Activated CD8-positive, alpha-beta memory T cell treated with anti-CD3 and anti-CD28 coated beads for 36 hours (primary cell): ENCODE measurements around the gene FCF1. TPM values are rescaled to one million over a fixed set of nuclear protein-coding genes. Genes with fewer than 3 reads are reported as not detected.

ENCODE experiments used
- CTCF ChIA-PET: fragments of 350-600 bp; sonication (Branson Sonifier 250); formaldehyde crosslinking; loops from one replicate; lab custom pipeline; 2021; ENCODE audit warnings: antibody characterized with exemption; lab: Charles Lee
- POLR2A ChIA-PET: fragments of 350-600 bp; sonication (Branson Sonifier 250); formaldehyde crosslinking; loops from one replicate; lab custom pipeline; 2021; ENCODE audit warnings: antibody characterized with exemption; lab: Charles Lee
- total RNA-seq, 2 experiments: library from RNA; stranded (reverse); gene quantifications; one replicate each; pipeline ENCODE4 v1.2.3, GENCODE V29; 2021

The FCF1 gene, protein sequence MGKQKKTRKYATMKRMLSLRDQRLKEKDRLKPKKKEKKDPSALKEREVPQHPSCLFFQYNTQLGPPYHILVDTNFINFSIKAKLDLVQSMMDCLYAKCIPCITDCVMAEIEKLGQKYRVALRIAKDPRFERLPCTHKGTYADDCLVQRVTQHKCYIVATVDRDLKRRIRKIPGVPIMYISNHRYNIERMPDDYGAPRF
- 10 to 100 TPM; 83.0 to 90.5 TPM for total RNA-seq

DNA sequence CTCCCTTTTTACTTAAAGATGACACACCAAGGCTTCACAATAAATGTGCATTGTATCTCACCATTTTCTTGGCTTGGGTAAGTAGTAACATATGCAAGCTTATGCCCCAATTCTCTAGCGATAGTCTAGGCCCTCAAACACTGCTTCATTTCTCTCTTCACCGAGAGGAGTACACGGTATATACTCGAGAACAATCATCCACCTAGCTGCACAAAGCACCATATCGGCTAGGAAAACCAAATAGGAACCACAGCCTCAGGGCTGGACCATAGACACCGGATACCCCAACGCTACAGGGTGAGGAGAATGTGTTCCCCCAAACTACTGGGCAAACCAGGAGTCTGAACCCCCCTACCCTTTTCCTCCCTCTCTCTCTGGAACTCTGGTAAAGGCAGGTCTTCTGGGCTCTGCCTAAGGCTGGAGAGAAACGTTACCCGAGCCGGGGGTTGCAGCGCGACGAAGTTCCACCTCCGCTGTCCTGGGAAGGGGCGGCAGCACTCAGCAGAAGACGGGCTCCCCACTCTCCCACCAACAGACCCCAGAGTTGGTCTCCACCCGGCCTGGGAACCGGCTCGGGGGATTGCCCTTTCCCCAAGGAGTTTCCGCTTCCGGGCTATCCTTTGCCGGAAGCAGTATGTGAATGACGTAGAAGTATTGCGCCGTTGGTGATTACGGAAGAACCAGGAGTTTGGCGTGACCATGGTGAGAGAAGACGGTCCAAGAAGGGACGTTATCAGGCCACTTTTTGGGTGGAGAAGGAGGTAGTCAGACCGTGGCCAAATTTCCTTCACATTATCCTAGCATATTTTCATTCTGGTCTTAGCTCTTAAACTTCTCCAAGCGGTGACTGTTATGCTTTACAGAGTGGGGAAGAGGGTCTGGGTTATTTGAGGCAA lies at the start of gene FCF1, which contains the start of gene AREL1:
Gene FCF1 (plus strand): TSS at position 646 of the 896 bp plus-strand sequence. CDS start 54 bp downstream, at position 700.
Gene AREL1 (minus strand): TSS at position 582 of the 896 bp plus-strand sequence. CDS start 27,465 bp downstream, outside the sequence.
- ChIA-PET POLR2A (interaction anchor here (1.0 kb wide), 1 partner anchor 51 kb away, joined by 3 read pairs; the partner anchor contains the start of gene YLPM1), CTCF (interaction anchor here (0.5 to 0.9 kb wide), 2 partner anchors 24 to 103 kb away, joined by 3 to 4 read pairs; no protein-coding TSS in a partner anchor)

DNA sequence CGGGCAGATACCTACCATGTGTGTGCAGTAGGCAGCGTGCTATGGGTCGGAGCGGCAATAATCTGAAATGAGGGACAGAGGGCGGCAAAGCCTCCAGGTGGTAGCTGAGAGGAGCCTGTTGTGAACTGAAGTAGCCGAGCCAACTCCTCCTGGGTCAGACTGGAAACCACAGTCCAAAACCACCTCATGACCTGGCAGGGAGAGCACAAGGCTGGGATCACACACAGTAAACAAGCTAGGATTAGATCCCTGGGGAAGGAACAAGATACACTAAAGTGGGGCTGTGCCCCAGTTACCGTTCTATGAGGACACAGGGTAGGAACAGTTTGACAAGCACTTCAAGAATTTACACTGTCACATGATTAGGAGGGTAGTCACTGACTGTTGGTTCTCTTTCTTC lies 49.1 kb upstream of the FCF1 start:
- ChIA-PET POLR2A (interaction anchor here (0.9 kb wide), 1 partner anchor 8 kb away, joined by 10 read pairs; no protein-coding TSS in a partner anchor), CTCF (interaction anchor here (1.6 kb wide), 1 partner anchor 55 kb away, joined by 3 read pairs; no protein-coding TSS in a partner anchor)

DNA sequence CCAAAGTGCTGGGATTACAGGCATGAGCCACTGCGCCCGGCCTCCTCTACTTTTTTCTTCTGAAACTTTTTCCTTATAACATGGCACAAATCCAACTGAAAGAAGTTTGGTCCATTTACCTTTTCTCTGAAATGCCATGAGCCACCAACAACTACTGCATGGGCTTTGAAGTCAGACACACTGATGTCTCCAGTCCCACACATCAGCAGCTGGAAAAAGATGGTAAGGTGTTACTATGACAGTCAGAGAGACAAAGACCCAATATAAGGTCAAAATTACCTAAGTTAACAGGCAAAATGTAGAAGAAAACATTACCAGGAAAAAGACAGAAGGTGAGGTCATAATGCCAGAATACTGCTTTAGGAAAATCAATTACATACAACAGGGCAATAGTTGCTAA lies 48.2 kb upstream of the FCF1 start:
- CTCF ChIA-PET, result no interaction called here
- POLR2A ChIA-PET, result interaction anchor here (0.9 kb wide), 1 partner anchor 9 kb away, joined by 10 read pairs; no protein-coding TSS in a partner anchor

DNA sequence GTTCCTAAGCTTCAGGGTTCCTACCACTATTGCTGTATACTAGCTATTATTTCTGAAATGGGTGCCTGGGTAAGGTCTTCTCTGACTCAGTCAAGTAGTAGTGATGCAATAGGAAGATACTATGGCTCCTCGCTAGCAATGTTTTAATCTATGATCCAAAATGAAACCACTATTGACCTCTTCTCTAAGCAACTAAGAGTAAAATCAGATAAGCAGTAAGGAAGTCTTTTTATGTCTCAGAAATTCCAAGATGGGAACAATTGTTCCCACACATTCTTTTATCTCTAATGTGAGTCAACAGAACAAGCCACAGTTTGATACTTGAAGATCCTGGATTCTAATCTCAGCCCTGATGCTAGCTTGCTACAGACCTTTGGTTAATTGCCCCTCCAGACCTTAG lies 45.2 kb upstream of the FCF1 start:
- POLR2A ChIA-PET, result no interaction called here
- CTCF ChIA-PET, result no interaction called here

DNA sequence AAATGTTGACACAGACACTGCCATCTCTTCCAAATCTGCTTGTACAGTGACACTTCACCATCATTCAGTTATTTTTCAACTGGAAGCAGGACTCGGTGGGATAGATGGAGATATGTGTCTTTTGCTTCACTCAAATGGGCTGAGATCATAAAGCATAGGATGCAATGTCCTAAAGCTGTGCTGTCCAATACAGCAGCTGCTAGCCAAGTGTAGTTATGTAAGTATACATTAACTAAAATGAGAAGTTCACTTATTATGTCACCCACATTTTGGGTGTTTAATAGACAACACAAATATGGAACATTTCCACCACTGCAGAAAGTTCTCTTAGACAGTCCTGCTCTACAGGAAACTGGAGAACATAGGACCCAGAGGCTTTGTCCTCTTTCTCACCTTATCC lies 43.7 kb upstream of the FCF1 start:
- CTCF ChIA-PET, result no interaction called here
- POLR2A ChIA-PET, result no interaction called here

DNA sequence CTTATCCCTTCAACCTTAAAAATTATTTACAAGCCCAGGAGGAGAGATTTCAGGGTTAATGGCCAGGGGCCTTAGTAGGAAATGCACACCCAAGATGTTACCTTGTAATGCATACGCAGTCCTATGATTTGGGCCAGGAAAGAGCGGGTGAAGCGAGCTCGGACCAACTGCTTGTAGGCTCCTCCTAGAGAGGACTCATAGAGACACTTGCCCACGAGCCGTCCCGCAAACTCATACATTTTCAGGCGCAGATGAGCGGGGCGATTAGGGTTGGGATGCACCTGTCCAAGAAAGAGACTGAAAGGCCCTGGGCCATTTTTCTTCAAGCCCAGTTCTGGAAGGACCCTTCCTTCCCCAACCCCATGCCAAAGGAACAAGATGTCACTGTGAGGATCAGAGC lies 43.1 kb upstream of the FCF1 start:
- ChIA-PET CTCF (no interaction called here), POLR2A (no interaction called here)

DNA sequence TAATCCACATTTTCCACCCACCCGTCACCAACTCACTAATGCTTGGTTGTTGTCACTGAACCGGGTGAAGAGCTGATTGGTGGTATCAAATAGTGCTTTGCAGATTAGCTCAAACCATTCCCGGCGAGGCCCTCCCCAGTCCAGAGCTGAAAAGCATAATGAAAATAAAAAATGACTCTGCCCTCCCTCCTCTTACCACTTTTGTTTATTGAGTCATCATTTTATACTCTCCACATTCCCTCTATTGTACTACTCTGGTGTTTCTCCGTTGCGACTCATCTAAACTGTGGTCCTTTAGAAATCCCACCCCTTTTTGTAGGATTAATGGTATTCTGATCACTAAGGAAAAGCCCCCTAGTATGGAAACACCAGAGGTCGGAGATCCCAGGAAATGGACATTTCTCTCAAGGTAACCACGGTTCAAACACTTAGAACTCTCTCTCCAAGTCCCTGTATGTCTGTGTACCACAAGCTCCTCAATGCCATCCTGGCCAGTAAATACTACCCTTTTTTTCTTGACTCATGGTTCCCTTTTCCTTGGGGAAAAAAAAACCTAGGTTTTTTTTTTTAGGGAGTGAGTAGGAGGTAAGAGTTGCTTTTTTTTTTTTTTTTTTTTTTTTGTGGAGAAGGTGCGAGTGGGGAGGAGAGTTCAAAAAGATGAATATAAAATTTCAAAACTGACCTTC lies 42.1 kb upstream of the FCF1 start:
- ChIA-PET CTCF (interaction anchor here (0.6 to 0.7 kb wide), 2 partner anchors 22 to 108 kb away, joined by 3 read pairs; no protein-coding TSS in a partner anchor), POLR2A (interaction anchor here (0.7 kb wide), 1 partner anchor 127 kb away, joined by 3 read pairs; no protein-coding TSS in a partner anchor)

DNA sequence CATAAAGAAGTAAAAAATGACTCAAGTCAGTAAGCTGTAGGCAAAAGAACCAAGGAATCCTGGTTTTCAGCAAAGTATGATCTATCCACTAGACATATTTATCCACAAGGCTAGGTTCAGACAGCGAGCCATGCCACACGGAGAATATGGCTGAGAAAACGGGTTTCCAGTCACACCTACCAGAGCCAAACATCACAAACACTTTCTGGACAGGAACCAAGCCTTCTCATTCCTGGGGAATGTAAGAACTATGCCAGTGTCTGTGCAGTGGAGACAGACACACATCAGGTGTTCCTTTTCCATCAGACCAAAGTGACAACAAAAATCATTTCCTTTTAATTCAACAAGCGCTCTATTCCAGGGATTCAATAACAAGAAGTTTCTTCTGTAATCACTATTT lies 41.2 kb upstream of the FCF1 start:
- CTCF ChIA-PET, result no interaction called here
- POLR2A ChIA-PET, result no interaction called here

DNA sequence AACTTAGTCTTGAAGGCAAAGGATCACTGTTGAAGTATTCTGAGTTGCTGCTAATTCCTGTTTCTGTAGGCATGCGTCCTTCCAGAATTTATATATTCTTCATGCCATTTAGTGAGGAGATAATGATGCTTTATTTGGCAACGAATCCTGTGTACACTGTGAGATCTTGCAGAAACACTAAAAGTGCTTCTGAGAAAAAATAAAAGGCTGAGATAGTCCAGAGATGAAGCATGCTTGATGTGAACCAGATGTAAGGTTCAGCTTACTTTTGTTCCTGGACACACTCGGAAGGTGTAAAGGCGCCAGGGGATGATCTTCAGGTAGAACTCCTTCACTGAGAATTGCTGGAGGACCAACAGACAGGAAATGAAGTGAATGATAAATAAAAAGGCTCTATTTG lies 39.2 kb upstream of the FCF1 start:
- ChIA-PET POLR2A (no interaction called here), CTCF (no interaction called here)

DNA sequence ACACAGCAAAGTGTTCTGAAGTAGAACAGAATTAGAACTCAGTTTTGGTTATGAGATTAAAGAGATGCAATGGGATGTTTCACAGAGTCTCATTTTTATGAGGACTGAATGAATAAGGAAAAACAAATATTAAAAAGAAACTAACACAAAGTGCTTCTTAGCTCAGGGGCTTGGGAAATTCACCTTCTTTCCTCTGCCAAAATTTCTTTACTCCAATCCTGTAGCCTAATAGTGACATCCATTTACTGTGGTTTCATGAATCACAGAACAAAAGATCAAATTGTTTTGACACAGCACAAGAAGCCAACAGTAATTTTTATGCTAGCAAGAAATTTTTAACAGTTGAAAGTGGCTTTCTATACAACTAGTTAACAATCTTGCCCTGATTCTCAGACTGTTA lies 37.7 kb upstream of the FCF1 start:
- ChIA-PET POLR2A (no interaction called here), CTCF (no interaction called here)

DNA sequence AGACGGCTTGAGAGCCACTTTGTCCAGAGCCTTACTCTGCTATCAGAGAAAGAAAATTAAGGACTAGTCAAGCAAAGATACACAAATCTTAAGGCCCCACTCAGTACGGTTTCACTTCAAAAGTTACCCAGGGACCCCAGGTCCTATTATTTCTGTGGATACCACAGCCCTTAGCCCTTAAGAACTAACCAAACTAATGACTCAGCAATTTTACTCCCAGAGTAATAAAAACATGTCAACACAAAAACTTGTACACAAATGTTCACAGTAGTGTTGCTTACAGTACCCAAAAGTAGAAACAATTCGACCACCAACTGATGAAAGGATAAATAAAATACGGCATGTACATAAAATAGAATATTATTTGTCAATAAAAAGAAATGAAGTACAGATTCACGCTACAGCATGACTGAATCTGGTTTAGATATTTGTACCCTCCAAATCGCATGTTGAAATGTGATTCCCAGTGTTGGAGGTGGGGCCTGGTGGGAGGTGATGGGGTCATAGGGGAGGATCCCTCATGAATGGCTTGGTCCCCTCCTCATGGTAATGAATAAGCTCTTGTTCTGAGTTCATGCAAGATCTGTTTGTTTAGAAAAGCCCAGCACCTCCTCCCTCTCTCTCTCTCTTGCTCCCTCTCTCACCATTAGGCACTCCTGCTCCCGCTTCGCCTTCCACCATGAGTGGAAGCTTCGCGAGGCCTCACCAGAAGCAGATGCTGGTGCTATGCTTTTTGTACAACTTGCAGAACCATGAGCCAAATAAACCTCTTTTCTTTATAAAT lies 30.6 kb upstream of the FCF1 start:
- POLR2A ChIA-PET, result no interaction called here
- CTCF ChIA-PET, result interaction anchor here (1.2 kb wide), 1 partner anchor 71 kb away, joined by 3 read pairs; the partner anchor contains the start of gene LTBP2

DNA sequence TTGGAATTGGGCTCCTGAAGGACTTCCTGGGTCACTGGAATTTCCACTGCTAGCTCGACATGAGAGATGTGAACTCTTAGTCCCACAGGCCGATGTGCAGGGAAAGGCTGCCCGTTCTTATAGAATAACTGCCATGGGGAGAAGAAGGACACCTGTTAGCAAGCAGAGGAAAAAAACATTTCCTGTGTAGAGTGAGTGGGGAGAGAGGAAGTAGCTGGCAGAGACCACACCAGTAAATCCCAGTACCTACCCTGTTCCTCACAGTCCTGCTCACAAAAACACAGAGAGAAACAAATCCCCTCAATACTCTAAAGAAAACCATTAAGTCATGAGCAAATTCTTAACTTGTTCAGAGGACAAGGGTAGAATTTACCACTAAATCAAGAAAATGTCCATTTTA lies 29.5 kb upstream of the FCF1 start:
- POLR2A ChIA-PET, result no interaction called here
- CTCF ChIA-PET, result interaction anchor here (1.2 kb wide), 1 partner anchor 72 kb away, joined by 3 read pairs; the partner anchor contains the start of gene LTBP2

DNA sequence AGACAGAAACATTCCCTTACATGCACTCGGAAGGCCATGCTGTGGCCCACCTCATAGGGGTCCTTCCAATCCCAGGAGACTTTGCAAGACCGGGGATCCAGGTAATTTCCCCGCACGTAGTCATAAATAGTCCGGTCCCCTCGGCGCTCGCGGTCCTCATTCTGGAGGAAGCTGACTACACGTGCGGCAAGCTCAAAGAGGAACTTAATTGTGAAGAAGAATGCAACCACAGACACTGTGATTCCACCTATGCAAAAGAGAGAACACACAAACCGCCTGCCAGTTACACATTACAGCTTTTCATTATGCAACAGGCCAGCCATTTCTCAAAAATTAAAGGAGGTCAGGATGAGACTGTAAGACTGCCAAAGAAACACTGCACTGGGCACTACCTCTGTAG lies 28.5 kb upstream of the FCF1 start:
- POLR2A ChIA-PET, result no interaction called here
- CTCF ChIA-PET, result no interaction called here

DNA sequence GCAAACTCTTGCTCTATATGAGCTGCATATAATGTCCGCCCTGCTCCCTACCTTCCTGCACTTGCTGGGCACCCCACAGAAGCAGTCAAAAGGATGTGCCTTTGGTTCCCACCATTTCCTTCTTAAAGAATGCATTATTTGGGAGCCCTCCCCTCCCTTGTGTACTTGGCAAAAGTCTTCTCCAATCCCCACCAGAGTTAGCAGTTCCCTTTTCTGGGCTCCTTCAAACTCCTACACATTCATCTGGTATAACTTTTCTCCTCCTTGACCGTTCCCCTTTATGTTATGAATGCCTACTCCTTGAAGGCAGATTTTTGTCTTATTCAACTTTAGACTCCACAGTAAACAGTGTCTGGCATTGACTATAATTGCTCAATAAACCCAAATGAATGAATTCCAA lies 27.9 kb upstream of the FCF1 start:
- POLR2A ChIA-PET, result no interaction called here

DNA sequence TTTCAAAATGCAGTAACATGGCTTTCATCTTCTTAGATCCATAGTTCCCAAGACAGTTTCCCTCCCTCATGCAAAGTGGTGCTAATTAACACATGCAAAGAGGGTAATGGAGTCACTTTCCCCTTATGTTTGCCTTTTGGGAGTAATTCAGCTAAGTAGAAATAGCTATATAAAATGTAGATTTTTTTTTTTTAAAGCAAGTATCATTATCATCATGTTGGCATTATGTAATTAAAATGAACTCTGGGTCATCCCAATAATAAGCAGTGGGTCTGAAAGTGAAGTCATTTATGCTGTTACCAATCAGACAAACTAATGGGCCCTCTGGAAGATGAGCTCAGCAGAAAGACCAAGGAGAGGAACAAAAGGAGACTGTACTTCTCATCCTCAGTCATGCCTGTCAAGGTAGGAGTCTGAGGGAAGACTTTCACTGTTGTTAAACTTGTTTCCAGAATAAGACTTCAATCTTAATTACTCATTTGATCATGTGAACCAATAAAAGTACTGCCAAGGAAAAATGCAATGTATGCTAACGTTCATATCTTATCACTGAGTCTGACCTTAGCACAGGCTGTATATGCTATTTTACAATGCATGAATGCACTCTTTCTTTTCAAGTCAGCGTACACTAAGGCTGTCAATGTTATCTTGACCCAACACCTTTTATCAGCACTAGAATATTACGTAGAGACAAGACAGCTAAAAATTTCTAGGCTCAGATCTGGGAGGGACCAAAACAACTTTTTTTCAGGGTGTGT lies 26.8 kb upstream of the FCF1 start:
- ChIA-PET POLR2A (no interaction called here), CTCF (interaction anchor here (0.5 kb wide), 1 partner anchor 617 kb away, joined by 4 read pairs; no protein-coding TSS in a partner anchor)

More for the DNA sequence above, 27.9 kb upstream of the FCF1 start:
- CTCF ChIA-PET, result no interaction called here

DNA sequence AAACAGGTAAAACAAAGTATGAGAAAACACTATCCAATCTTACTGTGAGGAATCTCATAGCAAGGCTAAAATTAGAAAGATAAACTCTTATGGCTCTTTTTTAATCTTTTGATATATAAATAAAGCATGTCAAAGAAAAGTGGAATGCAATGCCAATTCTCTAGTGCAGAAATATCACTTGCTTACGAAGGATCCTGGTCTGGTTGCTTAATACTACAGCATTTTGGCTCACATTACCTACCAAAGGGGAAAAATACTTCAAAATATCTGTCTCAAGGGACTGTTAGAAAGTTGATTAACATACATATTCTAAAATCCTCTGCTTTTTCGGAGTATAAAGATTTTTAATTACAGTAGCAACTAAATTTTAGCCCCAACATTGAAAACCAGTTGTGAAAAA lies 21.5 kb upstream of the FCF1 start:
- ChIA-PET CTCF (interaction anchor here (0.6 kb wide), 1 partner anchor 914 kb away, joined by 3 read pairs; no protein-coding TSS in a partner anchor), POLR2A (interaction anchor here (0.6 kb wide), 1 partner anchor 64 kb away, joined by 3 read pairs; no protein-coding TSS in a partner anchor)

DNA sequence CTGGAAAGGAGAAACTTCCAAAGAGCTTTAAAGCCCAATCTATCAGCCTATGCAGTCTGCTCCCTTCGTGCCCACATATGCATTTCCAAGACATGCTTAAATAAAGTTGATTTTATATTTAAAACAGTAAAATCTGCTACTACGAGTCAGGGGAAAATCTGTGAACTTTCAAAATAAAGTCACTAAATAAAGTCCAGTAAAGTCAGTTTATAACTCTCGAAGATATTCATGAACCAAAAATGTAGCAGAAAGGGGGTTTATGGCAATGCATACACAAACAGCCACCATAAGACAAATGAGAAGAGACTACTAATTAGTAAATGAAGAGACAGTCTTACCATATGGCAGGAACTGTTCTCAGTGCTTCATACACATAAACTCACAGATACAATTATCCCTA lies 19.8 kb upstream of the FCF1 start:
- ChIA-PET CTCF (no interaction called here), POLR2A (no interaction called here)

DNA sequence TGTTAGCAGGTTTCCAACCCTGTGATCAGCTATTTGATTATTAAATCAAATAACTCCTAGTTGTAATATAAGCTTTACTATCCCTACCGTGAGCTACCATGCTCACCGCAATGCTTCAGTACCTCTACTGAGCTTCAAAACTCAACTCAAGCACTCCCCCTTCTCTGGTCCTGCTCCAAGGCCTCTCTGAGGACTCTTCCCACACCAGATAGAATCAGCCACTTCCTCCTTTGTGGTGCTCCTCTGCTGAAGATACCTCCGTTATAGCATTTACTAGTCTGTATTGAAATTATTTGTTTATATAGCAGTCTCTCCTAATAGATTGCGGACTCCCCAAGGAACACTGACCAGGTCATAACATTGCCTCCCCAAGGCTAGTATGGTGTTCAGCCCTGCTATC lies 17.5 kb upstream of the FCF1 start:
- CTCF ChIA-PET, result no interaction called here
- POLR2A ChIA-PET, result no interaction called here
